Keratinocyte (primary cell): ENCODE data around the gene SPATA9.

ENCODE experiments used
- EZH2 ChIP-seq: IDR thresholded peaks from one replicate; pipeline ENCODE4 v1.6.1; 2012; ENCODE audit warnings: inconsistent platforms, mild to moderate bottlenecking, low read length, moderate library complexity
- TF ChIP-seq, protein P1 (sequence below), 3 experiments: IDR thresholded peaks in 1 of 3; conservative IDR thresholded peaks in 1 of 3; optimal IDR thresholded peaks in 1 of 3; 2 replicates in 2 of 3; 3 replicates in 1 of 3; pipeline versions ENCODE3 to v1.5.1; 2011; ENCODE audit warnings: low read length in 3 of 3, mild to moderate bottlenecking in 3 of 3, moderate library complexity in 2 of 3, control low read depth in 1 of 3, inconsistent platforms in 1 of 3; ENCODE audit not compliant: insufficient read depth in 2 of 3; ENCODE audit errors: extremely low read depth in 1 of 3

DNA sequence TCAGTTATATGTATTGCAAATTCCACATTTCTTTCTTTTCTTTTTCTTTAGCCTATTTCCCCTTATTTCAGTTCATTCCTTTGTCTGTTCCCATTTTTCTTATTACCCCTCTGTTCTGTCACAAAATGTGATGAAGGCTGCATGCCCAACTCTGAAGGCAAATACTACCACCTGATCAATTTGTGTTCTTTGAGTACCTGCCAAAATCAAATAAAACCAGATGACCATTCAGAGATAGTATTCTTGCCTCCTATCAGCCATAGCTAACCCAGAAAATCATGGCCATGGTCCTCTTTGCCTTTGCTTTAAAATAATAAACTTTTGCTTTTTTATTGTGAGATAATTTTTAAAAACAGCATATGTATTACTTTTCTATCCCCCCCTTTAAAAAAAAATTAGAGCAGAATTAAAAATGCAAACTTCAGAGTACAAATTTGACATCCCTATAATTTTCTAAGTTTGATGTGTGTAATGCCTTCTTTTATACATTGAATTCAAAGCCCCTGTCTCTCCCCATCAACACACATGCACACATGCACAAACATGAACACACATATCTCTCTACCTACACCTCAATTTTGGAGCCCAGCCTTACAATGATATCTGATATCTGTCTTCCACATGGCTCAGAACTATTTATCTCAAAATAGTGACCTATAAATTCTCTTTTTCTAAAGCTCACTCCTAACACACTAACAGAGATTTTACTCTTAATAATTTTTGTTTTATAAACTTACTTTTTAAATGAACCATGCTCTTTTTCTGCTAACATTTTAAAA, 32.8 kb downstream of the SPATA9 start:
- no peak for TF ChIP-seq EZH2
- TF ChIP-seq, protein P1, sequence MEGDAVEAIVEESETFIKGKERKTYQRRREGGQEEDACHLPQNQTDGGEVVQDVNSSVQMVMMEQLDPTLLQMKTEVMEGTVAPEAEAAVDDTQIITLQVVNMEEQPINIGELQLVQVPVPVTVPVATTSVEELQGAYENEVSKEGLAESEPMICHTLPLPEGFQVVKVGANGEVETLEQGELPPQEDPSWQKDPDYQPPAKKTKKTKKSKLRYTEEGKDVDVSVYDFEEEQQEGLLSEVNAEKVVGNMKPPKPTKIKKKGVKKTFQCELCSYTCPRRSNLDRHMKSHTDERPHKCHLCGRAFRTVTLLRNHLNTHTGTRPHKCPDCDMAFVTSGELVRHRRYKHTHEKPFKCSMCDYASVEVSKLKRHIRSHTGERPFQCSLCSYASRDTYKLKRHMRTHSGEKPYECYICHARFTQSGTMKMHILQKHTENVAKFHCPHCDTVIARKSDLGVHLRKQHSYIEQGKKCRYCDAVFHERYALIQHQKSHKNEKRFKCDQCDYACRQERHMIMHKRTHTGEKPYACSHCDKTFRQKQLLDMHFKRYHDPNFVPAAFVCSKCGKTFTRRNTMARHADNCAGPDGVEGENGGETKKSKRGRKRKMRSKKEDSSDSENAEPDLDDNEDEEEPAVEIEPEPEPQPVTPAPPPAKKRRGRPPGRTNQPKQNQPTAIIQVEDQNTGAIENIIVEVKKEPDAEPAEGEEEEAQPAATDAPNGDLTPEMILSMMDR (optimal IDR thresholded peaks at IDR 0.05 in 1 of 3, IDR thresholded peaks at IDR 0.05 in 1 of 3, conservative IDR thresholded peaks at IDR 0.05 in 1 of 3; ENCODE audit: extremely low read depth in 1 of 3, insufficient read depth in 2 of 3, low read length in 3 of 3): no peak
